GM23248 (cell line): ENCODE results near the gene THUMPD3.

Source experiments
- EZH2 ChIP-seq: fragments of 200-600 bp; sonication (generic); IDR thresholded peaks from 2 replicates; pipeline ENCODE4 v1.6.1; 2018; ENCODE audit warnings: antibody characterized with exemption, mild to moderate bottlenecking; ENCODE audit not compliant: insufficient read depth, poor library complexity, severe bottlenecking
- EZH2phosphoT487 ChIP-seq: fragments of 200-600 bp; sonication (generic); IDR thresholded peaks from 2 replicates; pipeline ENCODE4 v1.6.1; 2018; ENCODE audit warnings: antibody characterized with exemption, moderate library complexity, mild to moderate bottlenecking, low read depth; ENCODE audit not compliant: insufficient read depth

GRCh38 chr3:9397332-9397905 lies 34.6 kb downstream of the THUMPD3 start, which contains the start of gene SETD5:
- TF ChIP-seq EZH2phosphoT487 (no peak), EZH2 (no peak)
